ENCODE results near the gene UBA6. TPM values are rescaled to one million over a fixed set of nuclear protein-coding genes. Genes with fewer than 3 reads are reported as not detected.
"Not testable (repeated sequence)": the region's sequence is repeated elsewhere in the genome, so short reads cannot be mapped to it uniquely, and the experiment has no call there.

UBA6 gene
- total RNA-seq, 1 experiment from 2014 or later: 72.2 TPM

GRCh38 chr4:67712000-67712625 lies 11.2 kb upstream of the UBA6 start:
- Histone ChIP-seq H2BK12ac (ENCODE audit: insufficient read length, low read depth, low read length) (no peak overlapping the region), H4K91ac (ENCODE audit: insufficient read length, low read depth, low read length) (no peak overlapping the region), H3K4ac (ENCODE audit: low read depth, low read length) (no peak overlapping the region), H2BK15ac (ENCODE audit: low read depth, low read length) (no peak overlapping the region), H3K56ac (ENCODE audit: insufficient read length, low read depth, low read length) (no peak overlapping the region), H3K14ac (ENCODE audit: insufficient read depth, low read length) (no peak overlapping the region), H3K27me3 (ENCODE audit: insufficient read depth, low read length) (no peaks in the 10 kb centered on the region), H2AK5ac (ENCODE audit: insufficient read length, low read length) (no peak overlapping the region), H2BK5ac (ENCODE audit: insufficient read length, low read length) (no peak overlapping the region), H3K4me2 (ENCODE audit: insufficient read depth, insufficient read length, low read length) (no peak overlapping the region), H3K9me3 (ENCODE audit: control insufficient read depth, low read depth, low read length) (no peaks in the 10 kb centered on the region), H3K27ac (ENCODE audit: insufficient read length, low read depth, low read length) (no peak overlapping the region), H3K79me2 (ENCODE audit: insufficient read depth, low read length) (no peaks in the 10 kb centered on the region), H2AFZ (ENCODE audit: low read length) (no peak overlapping the region), H2BK20ac (ENCODE audit: low read depth, low read length, poor library complexity, severe bottlenecking) (no peak overlapping the region), H4K8ac (replicated peaks; ENCODE audit: insufficient read length, low read depth, low read length) (no peak overlapping the region), H2BK120ac (ENCODE audit: low read depth, low read length, poor library complexity, severe bottlenecking) (no peak overlapping the region), H3K18ac (ENCODE audit: insufficient read length, low read depth, low read length) (no peak overlapping the region), H3T11ph (ENCODE audit: low read length) (no peak overlapping the region), H3K4me1 (ENCODE audit: insufficient read depth, low read length) (peaks cover 9% of the 10 kb centered on the region; the same call in 1 of the 2 replicates), H3K9ac (ENCODE audit: extremely low read depth, insufficient read length, low read length) (no peak overlapping the region), H4K20me1 (ENCODE audit: control insufficient read depth, insufficient read depth, insufficient read length) (no peaks in the 10 kb centered on the region), H3K79me1 (ENCODE audit: insufficient read depth, low read depth, low read length, poor library complexity, severe bottlenecking) (no peaks in the 10 kb centered on the region), H3K23me2 (ENCODE audit: insufficient read length, low read depth, low read length, poor library complexity, severe bottlenecking) (no peaks in the 10 kb centered on the region), H3K23ac (ENCODE audit: insufficient read length, low read depth, low read length) (no peak overlapping the region), H4K5ac (ENCODE audit: insufficient read length, low read depth, low read length) (no peak overlapping the region)
- no peak for DNase-seq
- WGBS (ENCODE audit: extremely low coverage, insufficient read length, low lambda C conversion rate): no CpG with 5 or more reads among the region's 3 CpGs
- no peak for TF ChIP-seq CTCF (conservative IDR thresholded peaks at IDR 0.05)
- Mint-ChIP-seq H3K4me3 (0 out of 5 replicates have a peak overlapping the region, but pooled peaks of 1 of the 2 experiments have one; percentile 29), H3K4me1 (peaks cover 32 to 42% of the 10 kb centered on the region in 2 experiments), H3K9me3 (peaks cover 0 to 3% of the 10 kb centered on the region in 2 experiments; a peak in 2 of 5 replicates), H3K27me3 (ENCODE audit: low read depth) (no peaks in the 10 kb centered on the region), H3K36me3 (ENCODE audit: insufficient read depth in 1 of 3, low read depth in 3 of 3) (peaks cover 11 to 21% (median 16%) of the 10 kb centered on the region in 3 experiments; a peak in 6 of 7 replicates), H3K27ac (peak overlapping the region in 2 of 3 experiments; percentile 30 to 74; a peak in 5 of 7 replicates)

- H4K5ac ChIP-seq (ENCODE audit: insufficient read length, low read depth, low read length); H4K91ac ChIP-seq (ENCODE audit: insufficient read length, low read depth, low read length); H3T11ph ChIP-seq (ENCODE audit: low read length); H3K79me1 ChIP-seq (ENCODE audit: insufficient read depth, low read depth, low read length, poor library complexity, severe bottlenecking); H3K27ac Mint-ChIP-seq; H3K4me2 ChIP-seq (ENCODE audit: insufficient read depth, insufficient read length, low read length); H3K27me3 ChIP-seq (ENCODE audit: insufficient read depth, low read length); H3K9me3 Mint-ChIP-seq; H3K18ac ChIP-seq (ENCODE audit: insufficient read length, low read depth, low read length); H4K20me1 ChIP-seq (ENCODE audit: control insufficient read depth, insufficient read depth, insufficient read length); H2BK20ac ChIP-seq (ENCODE audit: low read depth, low read length, poor library complexity, severe bottlenecking); H3K4me1 ChIP-seq (ENCODE audit: insufficient read depth, low read length); H2BK12ac ChIP-seq (ENCODE audit: insufficient read length, low read depth, low read length); H3K9me3 ChIP-seq (ENCODE audit: control insufficient read depth, low read depth, low read length); H4K8ac ChIP-seq (replicated peaks; ENCODE audit: insufficient read length, low read depth, low read length); H2AK5ac ChIP-seq (ENCODE audit: insufficient read length, low read length); H3K27me3 Mint-ChIP-seq (ENCODE audit: low read depth); H3K9ac ChIP-seq (ENCODE audit: extremely low read depth, insufficient read length, low read length); H2AFZ ChIP-seq (ENCODE audit: low read length); H3K23ac ChIP-seq (ENCODE audit: insufficient read length, low read depth, low read length); H2BK15ac ChIP-seq (ENCODE audit: low read depth, low read length); H2BK5ac ChIP-seq (ENCODE audit: insufficient read length, low read length); H3K23me2 ChIP-seq (ENCODE audit: insufficient read length, low read depth, low read length, poor library complexity, severe bottlenecking); H3K4ac ChIP-seq (ENCODE audit: low read depth, low read length); H3K14ac ChIP-seq (ENCODE audit: insufficient read depth, low read length); H3K4me3 Mint-ChIP-seq; H3K27ac ChIP-seq (ENCODE audit: insufficient read length, low read depth, low read length); H3K79me2 ChIP-seq (ENCODE audit: insufficient read depth, low read length); DNase-seq; H3K56ac ChIP-seq (ENCODE audit: insufficient read length, low read depth, low read length); H2BK120ac ChIP-seq (ENCODE audit: low read depth, low read length, poor library complexity, severe bottlenecking): not testable (repeated sequence)
- Mint-ChIP-seq H3K4me1 (peaks cover 14 to 20% of the 10 kb centered on the region in 2 experiments), H3K36me3 (ENCODE audit: insufficient read depth in 1 of 3, low read depth in 3 of 3) (peaks cover 8 to 29% (median 15%) of the 10 kb centered on the region in 3 experiments)
- WGBS (ENCODE audit: extremely low coverage, insufficient read length, low lambda C conversion rate): no CpG with 5 or more reads among the region's 3 CpGs
Measured at GRCh38 chr4:67706682-67707081, 5.7 kb upstream of the UBA6 start.

All from H9 (cell line).